DOHH2 (cell line): ENCODE measurements around the gene TARS2.

Experiments
- H3F3A ChIP-seq: fragments of 200-600 bp; sonication (generic), shearing (Covaris generic); 2 replicates; pipeline ENCODE4 v1.6.0; 2016; ENCODE audit warnings: antibody characterized with exemption, mild to moderate bottlenecking; ENCODE audit not compliant: control insufficient read depth, insufficient read depth
- H3K27ac ChIP-seq: fragments of 200-600 bp; sonication (generic); 2 replicates; pipeline ENCODE4 v1.5.1; 2014; ENCODE audit warnings: low read depth, mild to moderate bottlenecking, low read length, moderate library complexity
- H3K27me3 ChIP-seq: fragments of 200-600 bp; sonication (generic); 2 replicates; pipeline ENCODE4 v1.6.1; 2014; ENCODE audit warnings: mild to moderate bottlenecking, low read length, mixed read lengths; ENCODE audit not compliant: control insufficient read depth
- H3K36me3 ChIP-seq: fragments of 200-600 bp; sonication (generic); 2 replicates; pipeline ENCODE4 v1.6.1; 2014; ENCODE audit warnings: mild to moderate bottlenecking, low read length, moderate library complexity, mixed read lengths; ENCODE audit not compliant: control insufficient read depth
- H3K4me1 ChIP-seq: fragments of 200-600 bp; sonication (generic); 2 replicates; pipeline ENCODE4 v1.6.1; 2014; ENCODE audit warnings: mild to moderate bottlenecking, low read length, mixed read lengths; ENCODE audit not compliant: control insufficient read depth
- H3K4me2 ChIP-seq: fragments of 200-600 bp; sonication (generic); 2 replicates; pipeline ENCODE4 v1.6.0; 2014; ENCODE audit warnings: mild to moderate bottlenecking, low read length, moderate library complexity
- H3K4me3 ChIP-seq: fragments of 200-600 bp; sonication (generic); 2 replicates; pipeline ENCODE4 v1.5.1; 2014; ENCODE audit warnings: mild to moderate bottlenecking, low read length, mixed read lengths
- H3K79me2 ChIP-seq: fragments of 200-600 bp; sonication (generic); 2 replicates; pipeline ENCODE4 v1.6.1; 2014; ENCODE audit warnings: mild to moderate bottlenecking, low read length, mixed read lengths; ENCODE audit not compliant: control insufficient read depth
- H3K9me2 ChIP-seq: fragments of 200-600 bp; sonication (generic); replicated peaks from 2 replicates; pipeline ENCODE4 v1.6.1; 2014; ENCODE audit warnings: mild to moderate bottlenecking, low read length, mixed read lengths; ENCODE audit not compliant: control insufficient read depth
- H3K9me3 ChIP-seq: fragments of 200-600 bp; sonication (generic); 2 replicates; pipeline ENCODE4 v1.6.1; 2014; ENCODE audit warnings: antibody characterized with exemption, low read length, mixed read lengths; ENCODE audit not compliant: control insufficient read depth, insufficient read depth
- H4K20me1 ChIP-seq: fragments of 200-600 bp; sonication (generic); 2 replicates; pipeline ENCODE4 v1.6.0; 2014; ENCODE audit warnings: low read depth, mild to moderate bottlenecking, antibody characterized with exemption, low read length, moderate library complexity; ENCODE audit not compliant: control insufficient read depth, insufficient read depth
- EZH2phosphoT487 ChIP-seq: fragments of 200-600 bp; sonication (generic); IDR thresholded peaks from 2 replicates; pipeline ENCODE4 v1.6.1; 2017; ENCODE audit warnings: borderline replicate concordance, mild to moderate bottlenecking, antibody characterized with exemption, low read length, moderate library complexity, mixed read lengths
- TF ChIP-seq, protein P1 (sequence below): fragments of 200-600 bp; sonication (generic); IDR thresholded peaks from one replicate; pipeline ENCODE4 v1.5.1; 2014; ENCODE audit warnings: antibody characterized with exemption, mild to moderate bottlenecking, low read depth, low read length; ENCODE audit not compliant: poor library complexity, severe bottlenecking

TARS2 gene

DNA sequence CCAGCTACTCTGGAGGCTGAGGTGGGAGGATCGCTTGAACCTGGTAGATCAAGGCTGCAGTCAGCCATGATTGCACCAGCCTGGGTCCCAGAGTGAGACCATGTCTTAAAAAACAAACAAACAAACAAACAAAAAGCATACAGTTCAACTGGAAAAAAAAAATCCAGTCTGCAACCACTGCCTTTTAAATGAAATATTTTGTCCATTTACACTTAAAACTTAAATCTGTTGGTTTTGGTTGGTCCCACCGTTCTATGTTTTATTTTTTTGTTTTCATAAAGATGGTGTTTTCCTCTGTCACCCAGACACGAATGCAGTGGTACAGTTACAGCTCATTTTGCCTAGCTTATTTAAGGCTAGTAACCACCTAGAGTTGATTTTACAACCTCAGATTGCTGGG is 38.1 kb downstream of the TARS2 start:
- Histone ChIP-seq H3K27ac (no peak overlapping the region), H3K79me2 (no peaks in the 10 kb centered on the region), H3K9me3 (no peaks in the 10 kb centered on the region), H3K4me3 (no peak overlapping the region), H3K4me2 (no peak overlapping the region), H3K4me1 (peaks cover 11% of the 10 kb centered on the region), H3F3A (no peaks in the 10 kb centered on the region; the same call in 1 of the 2 replicates), H3K9me2 (no peaks in the 10 kb centered on the region), H4K20me1 (no peaks in the 10 kb centered on the region), H3K36me3 (no peaks in the 10 kb centered on the region), H3K27me3 (no peaks in the 10 kb centered on the region)
- TF ChIP-seq EZH2phosphoT487: no peak
- TF ChIP-seq, protein P1, sequence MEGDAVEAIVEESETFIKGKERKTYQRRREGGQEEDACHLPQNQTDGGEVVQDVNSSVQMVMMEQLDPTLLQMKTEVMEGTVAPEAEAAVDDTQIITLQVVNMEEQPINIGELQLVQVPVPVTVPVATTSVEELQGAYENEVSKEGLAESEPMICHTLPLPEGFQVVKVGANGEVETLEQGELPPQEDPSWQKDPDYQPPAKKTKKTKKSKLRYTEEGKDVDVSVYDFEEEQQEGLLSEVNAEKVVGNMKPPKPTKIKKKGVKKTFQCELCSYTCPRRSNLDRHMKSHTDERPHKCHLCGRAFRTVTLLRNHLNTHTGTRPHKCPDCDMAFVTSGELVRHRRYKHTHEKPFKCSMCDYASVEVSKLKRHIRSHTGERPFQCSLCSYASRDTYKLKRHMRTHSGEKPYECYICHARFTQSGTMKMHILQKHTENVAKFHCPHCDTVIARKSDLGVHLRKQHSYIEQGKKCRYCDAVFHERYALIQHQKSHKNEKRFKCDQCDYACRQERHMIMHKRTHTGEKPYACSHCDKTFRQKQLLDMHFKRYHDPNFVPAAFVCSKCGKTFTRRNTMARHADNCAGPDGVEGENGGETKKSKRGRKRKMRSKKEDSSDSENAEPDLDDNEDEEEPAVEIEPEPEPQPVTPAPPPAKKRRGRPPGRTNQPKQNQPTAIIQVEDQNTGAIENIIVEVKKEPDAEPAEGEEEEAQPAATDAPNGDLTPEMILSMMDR: no peak

DNA sequence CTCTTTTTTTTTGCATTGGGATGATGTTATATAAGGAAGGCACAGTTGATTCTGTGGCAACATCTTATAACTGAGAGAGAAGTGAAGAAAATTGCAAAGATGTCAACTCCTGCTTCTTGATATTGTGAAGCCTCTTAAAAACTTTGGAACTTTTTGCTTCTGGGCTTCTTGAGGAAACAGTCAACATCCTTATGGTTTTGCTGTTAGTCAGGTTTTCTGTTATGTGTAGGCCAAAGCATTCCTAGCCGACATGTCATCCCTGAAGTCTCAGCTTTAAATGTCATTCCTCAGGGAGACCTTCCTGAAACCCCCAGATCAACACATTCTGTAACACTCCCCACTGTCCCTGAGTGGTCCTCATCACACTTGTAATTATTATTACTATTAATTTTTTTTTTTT is 41.0 kb downstream of the TARS2 start:
- H3K9me2 ChIP-seq: no peaks in the 10 kb centered on the region
- H3K4me1 ChIP-seq: no peaks in the 10 kb centered on the region
- no peaks in the 10 kb centered on the region for H3K79me2 ChIP-seq
- H3K27me3 ChIP-seq: no peaks in the 10 kb centered on the region
- H3K4me2 ChIP-seq: no peak overlapping the region
- no peak overlapping the region for H3K27ac ChIP-seq
- no peaks in the 10 kb centered on the region for H4K20me1 ChIP-seq
- no peaks in the 10 kb centered on the region for H3K9me3 ChIP-seq
- H3K4me3 ChIP-seq: no peak overlapping the region
- no peak for TF ChIP-seq EZH2phosphoT487
- TF ChIP-seq, protein P1: no peak
- H3F3A ChIP-seq: no peaks in the 10 kb centered on the region; the same call in 1 of the 2 replicates
- no peaks in the 10 kb centered on the region for H3K36me3 ChIP-seq

DNA sequence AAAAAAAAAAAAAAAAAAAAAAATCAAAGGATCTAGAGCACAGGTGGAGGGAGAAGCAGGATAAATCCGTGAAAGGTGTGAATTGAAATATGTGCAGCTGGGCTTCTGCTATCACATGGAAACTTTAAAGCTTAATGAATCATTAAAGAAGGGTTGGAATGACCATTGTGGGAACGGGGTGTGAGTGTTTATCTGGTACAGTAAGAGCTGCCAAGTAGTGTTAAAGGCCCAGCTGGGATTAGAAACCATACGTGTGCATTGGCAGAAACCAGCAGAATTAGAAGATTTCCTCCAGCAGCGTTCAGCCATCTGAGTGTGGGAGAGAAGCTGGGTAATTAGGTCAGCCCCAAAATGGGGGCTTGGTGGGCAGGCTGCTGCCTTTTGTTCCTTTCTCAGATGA is 41.8 kb downstream of the TARS2 start:
- H3K9me2 ChIP-seq: no peaks in the 10 kb centered on the region
- H3K27me3 ChIP-seq: no peaks in the 10 kb centered on the region
- H4K20me1 ChIP-seq: no peaks in the 10 kb centered on the region
- H3K4me3 ChIP-seq: no peak overlapping the region
- no peak for TF ChIP-seq EZH2phosphoT487
- TF ChIP-seq, protein P1: no peak
- H3K36me3 ChIP-seq: no peaks in the 10 kb centered on the region
- no peak overlapping the region for H3K4me2 ChIP-seq
- H3F3A ChIP-seq: no peaks in the 10 kb centered on the region; the same call in 1 of the 2 replicates
- no peaks in the 10 kb centered on the region for H3K4me1 ChIP-seq
- H3K27ac ChIP-seq: no peak overlapping the region
- H3K9me3 ChIP-seq: no peaks in the 10 kb centered on the region
- no peaks in the 10 kb centered on the region for H3K79me2 ChIP-seq
